SK-N-SH (cell line): ENCODE measurements around the gene TMEM178A. TPM values are rescaled to one million over a fixed set of nuclear protein-coding genes. Genes with fewer than 3 reads are reported as not detected.

Experiments
- CTCF ChIA-PET: fragments of 300-600, 350-600 bp; formaldehyde crosslinking; extraction: SDS; loops from one replicate; lab custom pipeline; 2021; lab: Yijun Ruan, JAX
- POLR2A ChIA-PET: fragments of 350-600 bp; sonication (Branson Sonifier 250); formaldehyde crosslinking; extraction: SDS; loops from one replicate; lab custom pipeline; 2020; ENCODE audit warnings: antibody characterized with exemption, inconsistent platforms; lab: Yijun Ruan, JAX
- DNase-seq: peaks from one replicate; pipeline ENCODE4 v3.0.0; 2012
- H2AFZ ChIP-seq: fragments of 200-600 bp; sonication (generic); 2 replicates; pipeline ENCODE4 v1.8.1; 2016; ENCODE audit warnings: antibody characterized with exemption, mild to moderate bottlenecking, low read depth
- H3F3A ChIP-seq: fragments of 200-600 bp; sonication (generic); replicated peaks from 2 replicates; pipeline ENCODE3; 2016; ENCODE audit warnings: antibody characterized with exemption, mild to moderate bottlenecking; ENCODE audit not compliant: insufficient read depth
- H3K27ac ChIP-seq, 2 experiments: fragments of 200-500 bp in 1 of 2; fragments of 200-600 bp in 1 of 2; sonication (Bioruptor generic) in 1 of 2; sonication (generic), shearing (Covaris generic) in 1 of 2; 2 replicates each; pipeline versions ENCODE4 v1.5.1 to v1.6.1; 2014 to 2016; ENCODE audit warnings: low read depth in 2 of 2, inconsistent platforms in 1 of 2, low read length in 1 of 2, mild to moderate bottlenecking in 1 of 2, mixed read lengths in 1 of 2
- H3K27me3 ChIP-seq: fragments of 200-600 bp; sonication (generic), shearing (Covaris generic); 2 replicates; pipeline ENCODE4 v1.6.1; 2016; ENCODE audit warnings: mixed run types; ENCODE audit not compliant: insufficient read depth
- H3K36me3 ChIP-seq, 2 experiments: fragments of 200-500 bp in 1 of 2; fragments of 200-600 bp in 1 of 2; sonication (Bioruptor generic) in 1 of 2; sonication (generic) in 1 of 2; replicated peaks in 1 of 2; 2 replicates each; pipeline versions ENCODE3 to v1.5.1; 2014 to 2016; ENCODE audit warnings: low read length in 1 of 2, mild to moderate bottlenecking in 1 of 2; ENCODE audit not compliant: insufficient read depth in 2 of 2, control insufficient read depth in 1 of 2
- H3K4me1 ChIP-seq, 2 experiments: fragments of 200-500 bp in 1 of 2; fragments of 200-600 bp in 1 of 2; sonication (Bioruptor generic) in 1 of 2; sonication (generic), shearing (Covaris generic) in 1 of 2; 2 replicates each; pipeline versions ENCODE4 v1.5.1 to v1.6.1; 2014 to 2016; ENCODE audit warnings: low read depth in 1 of 2, low read length in 1 of 2, mixed run types in 1 of 2; ENCODE audit not compliant: insufficient read depth in 2 of 2, control insufficient read depth in 1 of 2
- H3K4me2 ChIP-seq: fragments of 200-600 bp; sonication (generic), shearing (Covaris generic); 2 replicates; pipeline ENCODE4 v1.6.1; 2017; ENCODE audit warnings: mixed run types
- H3K4me3 ChIP-seq, 2 experiments: fragments of 200-500 bp in 1 of 2; fragments of 200-600 bp in 1 of 2; sonication (Bioruptor generic) in 1 of 2; sonication (generic), shearing (Covaris generic) in 1 of 2; 2 replicates each; pipeline versions ENCODE4 v1.5.1 to v1.8.1; 2014 to 2016; ENCODE audit warnings: low read depth in 2 of 2, inconsistent platforms in 1 of 2, low read length in 1 of 2, mild to moderate bottlenecking in 1 of 2, mixed read lengths in 1 of 2, moderate library complexity in 1 of 2
- H3K79me2 ChIP-seq: fragments of 200-600 bp; sonication (generic); 2 replicates; pipeline ENCODE4 v1.8.1; 2017; ENCODE audit warnings: mild to moderate bottlenecking; ENCODE audit not compliant: insufficient read depth
- H3K9ac ChIP-seq: fragments of 200-600 bp; sonication (generic); 2 replicates; pipeline ENCODE4 v1.6.1; 2017; ENCODE audit warnings: mixed run types
- H3K9me2 ChIP-seq: fragments of 200-600 bp; sonication (generic); 2 replicates; pipeline ENCODE4 v1.6.1; 2017; ENCODE audit warnings: mixed run types
- H3K9me3 ChIP-seq: fragments of 200-600 bp; sonication (generic); 2 replicates; pipeline ENCODE4 v1.6.1; 2017; ENCODE audit warnings: mixed run types, mild to moderate bottlenecking, moderate library complexity
- H4K20me1 ChIP-seq: fragments of 200-600 bp; sonication (generic); 2 replicates; pipeline ENCODE4 v1.6.1; 2017; ENCODE audit warnings: mild to moderate bottlenecking, mixed run types; ENCODE audit not compliant: insufficient read depth
- CHD2 ChIP-seq: fragments of 150-350 bp; IDR thresholded peaks from 2 replicates; pipeline ENCODE4 v1.6.1; 2018; ENCODE audit warnings: low read length; ENCODE audit not compliant: partially characterized antibody
- EZH2phosphoT487 ChIP-seq: fragments of 200-600 bp; sonication (generic); IDR thresholded peaks from 2 replicates; pipeline ENCODE4 v1.6.1; 2017; ENCODE audit warnings: low read depth, mixed run types, mild to moderate bottlenecking, antibody characterized with exemption, moderate library complexity, borderline replicate concordance
- FOXJ3 ChIP-seq: sonication (generic); formaldehyde crosslinking; IDR thresholded peaks from 2 replicates; pipeline ENCODE4 v1.5.1; 2020; ENCODE audit warnings: mild to moderate bottlenecking, missing genetic modification reagents
- FOXM1 ChIP-seq: IDR thresholded peaks from 2 replicates; pipeline ENCODE4 v1.4.0; 2012; ENCODE audit warnings: low read depth, mild to moderate bottlenecking
- GABPA ChIP-seq: IDR thresholded peaks from 2 replicates; pipeline ENCODE4 v1.4.0; 2012; ENCODE audit warnings: low read depth, mild to moderate bottlenecking
- MXI1 ChIP-seq: IDR thresholded peaks from 2 replicates; pipeline ENCODE4 v1.6.1; 2012; ENCODE audit warnings: mild to moderate bottlenecking, low read depth, low read length, improper control_type of control experiment
- NFIC ChIP-seq: IDR thresholded peaks from 2 replicates; pipeline ENCODE4 v1.4.0; 2012; ENCODE audit warnings: borderline replicate concordance
- NRF1 ChIP-seq: IDR thresholded peaks from 2 replicates; pipeline ENCODE4 v1.6.1; 2012; ENCODE audit warnings: low read depth, mild to moderate bottlenecking, low read length
- POLR2AphosphoS5 ChIP-seq: IDR thresholded peaks from 2 replicates; pipeline ENCODE4 v1.6.1; 2012; ENCODE audit warnings: low read depth, low read length
- RAD21 ChIP-seq: IDR thresholded peaks from 2 replicates; pipeline ENCODE4 v1.6.1; 2012; ENCODE audit warnings: mild to moderate bottlenecking, low read length
- RCOR1 ChIP-seq: fragments of 150-350 bp; IDR thresholded peaks from 2 replicates; pipeline ENCODE4 v1.6.1; 2017; ENCODE audit warnings: antibody characterized with exemption, low read length
- RXRA ChIP-seq: IDR thresholded peaks from 2 replicates; pipeline ENCODE4 v1.4.0; 2012; ENCODE audit warnings: low read depth, mild to moderate bottlenecking, borderline replicate concordance
- SMC3 ChIP-seq: IDR thresholded peaks from 2 replicates; pipeline ENCODE4 v1.6.1; 2012; ENCODE audit warnings: low read depth, low read length, improper control_type of control experiment
- TCF12 ChIP-seq: IDR thresholded peaks from 2 replicates; pipeline ENCODE4 v1.4.0; 2012
- TEAD4 ChIP-seq: IDR thresholded peaks from 2 replicates; pipeline ENCODE4 v1.4.0; 2012; ENCODE audit warnings: mild to moderate bottlenecking, borderline replicate concordance; ENCODE audit not compliant: insufficient read depth
- YY1 ChIP-seq: IDR thresholded peaks from 2 replicates; pipeline ENCODE4 v1.4.0; 2012; ENCODE audit warnings: low read depth, mild to moderate bottlenecking
- ZBTB33 ChIP-seq: IDR thresholded peaks from 2 replicates; pipeline ENCODE4 v1.4.0; 2012; ENCODE audit warnings: low read depth, borderline replicate concordance
- whole genome bisulfite sequencing: methylation state at CpG from one replicate; pipeline ENCODE4 v1.1.6; 2017; ENCODE audit warnings: low lambda C conversion rate; 5-methylcytosine and 5-hydroxymethylcytosine counted together
- polyA plus RNA-seq, 3 experiments: library from polyadenylated mRNA; depleted of rRNA; stranded (reverse); fragments of >200 nt; gene quantifications; 2 replicates each; pipeline ENCODE4 v1.2.3, GENCODE V29; 2012
- TF ChIP-seq, protein P1 (sequence below): IDR thresholded peaks from 2 replicates; pipeline ENCODE4; 2012

TMEM178A gene
- polyA plus RNA-seq, 1 of the 3 experiments (the other 2 are of a cell fraction): 0.84 TPM

DNA sequence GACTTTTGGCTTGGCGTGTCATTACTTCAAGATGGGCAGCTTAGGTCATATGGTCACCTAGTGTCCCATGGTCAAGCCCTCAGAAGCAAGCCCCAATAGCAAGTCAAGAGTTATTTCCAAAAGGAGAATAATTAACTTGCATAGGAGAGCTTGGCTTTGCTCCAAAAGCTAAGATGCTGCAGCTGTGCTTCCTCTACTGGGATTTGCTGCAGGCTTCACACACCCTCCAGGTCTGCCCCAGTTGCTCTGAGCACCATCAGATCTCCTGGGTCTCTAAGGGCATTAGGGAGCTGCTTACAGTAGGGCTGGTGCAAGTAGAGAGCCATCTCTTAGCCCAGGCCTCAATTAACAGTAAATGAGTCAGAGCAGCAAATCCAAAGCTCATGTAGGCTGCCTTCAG is 66.8 kb downstream of the TMEM178A start:
- Histone ChIP-seq H3K9me2 (no peaks in the 10 kb centered on the region), H3K79me2 (peaks cover 35% of the 10 kb centered on the region), H4K20me1 (no peaks in the 10 kb centered on the region), H3K27ac (no peak overlapping the region), H2AFZ (no peak overlapping the region), H3K4me2 (no peak overlapping the region), H3K9ac (no peak overlapping the region), H3K4me1 (peaks cover 10 to 21% of the 10 kb centered on the region in 2 experiments; a peak in 3 of 4 replicates), H3F3A (peaks cover 25% of the 10 kb centered on the region), H3K4me3 (no peak overlapping the region), H3K27me3 (no peaks in the 10 kb centered on the region), H3K9me3 (no peaks in the 10 kb centered on the region), H3K36me3 (peaks cover 7 to 36% of the 10 kb centered on the region in 2 experiments)
- no peak for TF ChIP-seq TEAD4
- TF ChIP-seq ZBTB33: no peak
- no peak for TF ChIP-seq NFIC
- TF ChIP-seq, protein P1, sequence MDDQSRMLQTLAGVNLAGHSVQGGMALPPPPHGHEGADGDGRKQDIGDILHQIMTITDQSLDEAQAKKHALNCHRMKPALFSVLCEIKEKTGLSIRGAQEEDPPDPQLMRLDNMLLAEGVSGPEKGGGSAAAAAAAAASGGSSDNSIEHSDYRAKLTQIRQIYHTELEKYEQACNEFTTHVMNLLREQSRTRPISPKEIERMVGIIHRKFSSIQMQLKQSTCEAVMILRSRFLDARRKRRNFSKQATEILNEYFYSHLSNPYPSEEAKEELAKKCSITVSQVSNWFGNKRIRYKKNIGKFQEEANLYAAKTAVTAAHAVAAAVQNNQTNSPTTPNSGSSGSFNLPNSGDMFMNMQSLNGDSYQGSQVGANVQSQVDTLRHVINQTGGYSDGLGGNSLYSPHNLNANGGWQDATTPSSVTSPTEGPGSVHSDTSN: no peak
- no peak for TF ChIP-seq RAD21
- no peak for TF ChIP-seq FOXJ3 (CRISPR knock-in tag)
- TF ChIP-seq POLR2AphosphoS5: no peak
- TF ChIP-seq YY1: no peak
- TF ChIP-seq RCOR1: no peak
- no peak for TF ChIP-seq TCF12
- no peak for TF ChIP-seq CHD2
- TF ChIP-seq NRF1: no peak
- no peak for TF ChIP-seq RXRA
- TF ChIP-seq GABPA: no peak
- TF ChIP-seq SMC3: no peak
- TF ChIP-seq EZH2phosphoT487: no peak
- TF ChIP-seq MXI1: no peak
- no peak for TF ChIP-seq FOXM1
- ChIA-PET CTCF (interaction anchor here (0.7 to 8.0 kb wide), 5 partner anchors 17 to 418 kb away, joined by 3 to 88 read pairs (median 3); no protein-coding TSS in a partner anchor), POLR2A (interaction anchor here (0.6 kb wide), 1 partner anchor 119 kb away, joined by 3 read pairs; no protein-coding TSS in a partner anchor)
- DNase-seq: no peak
- WGBS: 100% methylated on average over 1 of the region's 1 CpG
